ENCODE data around the gene SUGCT.

Gene SUGCT

DNA sequence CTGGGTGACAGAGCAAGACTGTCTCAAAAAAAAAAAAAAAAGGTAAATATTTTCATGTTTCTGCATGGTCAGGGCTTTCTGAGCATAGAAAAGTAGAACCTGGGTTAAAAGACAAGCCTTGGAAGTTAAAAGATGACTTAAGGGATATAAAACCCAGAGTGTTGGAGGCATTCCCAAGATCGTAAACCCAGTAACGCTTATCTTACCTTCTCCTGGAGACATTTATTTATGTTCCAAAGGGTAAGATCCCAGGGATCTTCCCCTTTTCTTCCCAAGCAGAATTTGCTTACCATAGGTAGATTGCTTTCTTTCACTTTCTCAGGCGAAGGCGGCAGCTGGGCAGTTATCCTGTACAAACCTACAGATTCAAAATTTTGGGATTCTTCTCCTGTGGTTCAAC is 22.2 kb downstream of the SUGCT start:
- H3K9me3 ChIP-seq (ENCODE audit: insufficient read depth, low read depth, low read length): no peaks in the 10 kb centered on the region
- no peak overlapping the region for H3K4me3 ChIP-seq (ENCODE audit: low read length, poor library complexity, severe bottlenecking)
- no peak overlapping the region for H3K9ac ChIP-seq (ENCODE audit: low read depth, low read length, poor library complexity, severe bottlenecking)
- H3F3A ChIP-seq (ENCODE audit: low read depth): no peaks in the 10 kb centered on the region
- no peaks in the 10 kb centered on the region for H3K36me3 ChIP-seq (ENCODE audit: insufficient read depth, low read length)
- H3K27me3 ChIP-seq (ENCODE audit: insufficient read depth, low read length, poor library complexity, severe bottlenecking): no peaks in the 10 kb centered on the region
- no peak overlapping the region for H3K4me2 ChIP-seq (ENCODE audit: low read depth, low read length, poor library complexity, severe bottlenecking)
- TF ChIP-seq, protein P1, sequence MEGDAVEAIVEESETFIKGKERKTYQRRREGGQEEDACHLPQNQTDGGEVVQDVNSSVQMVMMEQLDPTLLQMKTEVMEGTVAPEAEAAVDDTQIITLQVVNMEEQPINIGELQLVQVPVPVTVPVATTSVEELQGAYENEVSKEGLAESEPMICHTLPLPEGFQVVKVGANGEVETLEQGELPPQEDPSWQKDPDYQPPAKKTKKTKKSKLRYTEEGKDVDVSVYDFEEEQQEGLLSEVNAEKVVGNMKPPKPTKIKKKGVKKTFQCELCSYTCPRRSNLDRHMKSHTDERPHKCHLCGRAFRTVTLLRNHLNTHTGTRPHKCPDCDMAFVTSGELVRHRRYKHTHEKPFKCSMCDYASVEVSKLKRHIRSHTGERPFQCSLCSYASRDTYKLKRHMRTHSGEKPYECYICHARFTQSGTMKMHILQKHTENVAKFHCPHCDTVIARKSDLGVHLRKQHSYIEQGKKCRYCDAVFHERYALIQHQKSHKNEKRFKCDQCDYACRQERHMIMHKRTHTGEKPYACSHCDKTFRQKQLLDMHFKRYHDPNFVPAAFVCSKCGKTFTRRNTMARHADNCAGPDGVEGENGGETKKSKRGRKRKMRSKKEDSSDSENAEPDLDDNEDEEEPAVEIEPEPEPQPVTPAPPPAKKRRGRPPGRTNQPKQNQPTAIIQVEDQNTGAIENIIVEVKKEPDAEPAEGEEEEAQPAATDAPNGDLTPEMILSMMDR (conservative IDR thresholded peaks at IDR 0.05; ENCODE audit: low read length): no peak
- TF ChIP-seq EZH2phosphoT487 (IDR thresholded peaks at IDR 0.05; ENCODE audit: borderline replicate concordance): no peak
- H4K20me1 ChIP-seq (ENCODE audit: insufficient read depth, low read length, poor library complexity, severe bottlenecking): no peaks in the 10 kb centered on the region
- H3K4me1 ChIP-seq (ENCODE audit: insufficient read depth, low read length, poor library complexity, severe bottlenecking): no peaks in the 10 kb centered on the region
- H3K79me2 ChIP-seq (ENCODE audit: insufficient read depth, low read length): no peaks in the 10 kb centered on the region
- no peak overlapping the region for H2AFZ ChIP-seq (ENCODE audit: low read length)
- no peaks in the 10 kb centered on the region for H3K9me2 ChIP-seq (replicated peaks; ENCODE audit: low read depth, low read length)

DNA sequence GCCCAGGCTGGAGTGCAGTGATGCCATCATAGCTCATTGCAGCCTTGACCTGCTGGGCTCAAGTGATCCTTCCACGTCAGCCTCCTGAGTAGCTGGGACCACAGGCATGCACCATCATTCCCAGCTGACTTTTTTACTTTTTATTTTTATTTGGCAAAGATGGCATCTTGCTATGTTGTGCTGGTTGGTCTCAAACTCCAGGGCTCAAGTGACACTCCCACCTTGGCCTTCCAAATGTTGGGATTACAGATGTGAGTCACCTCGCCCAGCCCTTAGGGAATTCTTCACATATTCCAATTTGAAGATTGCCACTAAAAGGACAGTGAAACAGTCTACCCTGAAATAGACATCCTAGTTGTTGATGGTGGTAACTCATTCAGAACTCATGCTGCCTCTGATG is 27.7 kb downstream of the SUGCT start:
- Histone ChIP-seq H3K27me3 (ENCODE audit: insufficient read depth, low read length, poor library complexity, severe bottlenecking) (no peaks in the 10 kb centered on the region), H3K4me3 (ENCODE audit: low read length, poor library complexity, severe bottlenecking) (no peak overlapping the region), H3K9ac (ENCODE audit: low read depth, low read length, poor library complexity, severe bottlenecking) (no peak overlapping the region), H3K9me3 (ENCODE audit: insufficient read depth, low read depth, low read length) (no peaks in the 10 kb centered on the region), H3K79me2 (ENCODE audit: insufficient read depth, low read length) (no peaks in the 10 kb centered on the region), H4K20me1 (ENCODE audit: insufficient read depth, low read length, poor library complexity, severe bottlenecking) (no peaks in the 10 kb centered on the region), H3K36me3 (ENCODE audit: insufficient read depth, low read length) (no peaks in the 10 kb centered on the region), H3K4me2 (ENCODE audit: low read depth, low read length, poor library complexity, severe bottlenecking) (no peak overlapping the region), H2AFZ (ENCODE audit: low read length) (no peak overlapping the region), H3K9me2 (replicated peaks; ENCODE audit: low read depth, low read length) (no peaks in the 10 kb centered on the region), H3F3A (ENCODE audit: low read depth) (no peaks in the 10 kb centered on the region), H3K4me1 (ENCODE audit: insufficient read depth, low read length, poor library complexity, severe bottlenecking) (no peaks in the 10 kb centered on the region)
- TF ChIP-seq, protein P1 (conservative IDR thresholded peaks at IDR 0.05; ENCODE audit: low read length): no peak
- TF ChIP-seq EZH2phosphoT487 (IDR thresholded peaks at IDR 0.05; ENCODE audit: borderline replicate concordance): no peak

DNA sequence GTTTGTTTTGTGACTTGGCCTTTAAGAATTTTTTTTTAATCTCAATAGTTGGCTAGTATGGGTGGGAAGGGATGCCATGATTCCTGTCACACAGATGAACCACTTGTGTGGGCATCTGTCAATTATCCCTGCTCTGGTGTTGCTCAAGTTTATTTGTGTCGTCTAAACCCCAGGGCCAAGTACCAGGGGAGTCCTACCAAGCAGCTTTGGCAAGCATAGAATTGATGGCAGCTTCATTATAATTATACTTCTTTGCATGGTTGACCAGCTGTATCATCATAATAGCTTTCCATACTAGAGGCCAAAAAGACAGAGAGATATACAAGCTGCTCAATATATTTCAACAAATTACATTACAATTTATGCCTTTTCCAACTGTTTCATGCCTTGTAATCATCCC is 30.4 kb downstream of the SUGCT start:
- Histone ChIP-seq H3K4me1 (ENCODE audit: insufficient read depth, low read length, poor library complexity, severe bottlenecking) (no peaks in the 10 kb centered on the region), H3K4me3 (ENCODE audit: low read length, poor library complexity, severe bottlenecking) (no peak overlapping the region), H3K9ac (ENCODE audit: low read depth, low read length, poor library complexity, severe bottlenecking) (no peak overlapping the region), H3K79me2 (ENCODE audit: insufficient read depth, low read length) (no peaks in the 10 kb centered on the region), H4K20me1 (ENCODE audit: insufficient read depth, low read length, poor library complexity, severe bottlenecking) (no peaks in the 10 kb centered on the region), H3K36me3 (ENCODE audit: insufficient read depth, low read length) (no peaks in the 10 kb centered on the region), H3K4me2 (ENCODE audit: low read depth, low read length, poor library complexity, severe bottlenecking) (no peak overlapping the region), H3K9me2 (replicated peaks; ENCODE audit: low read depth, low read length) (no peaks in the 10 kb centered on the region), H2AFZ (ENCODE audit: low read length) (no peak overlapping the region), H3F3A (ENCODE audit: low read depth) (no peaks in the 10 kb centered on the region), H3K9me3 (ENCODE audit: insufficient read depth, low read depth, low read length) (no peaks in the 10 kb centered on the region), H3K27me3 (ENCODE audit: insufficient read depth, low read length, poor library complexity, severe bottlenecking) (no peaks in the 10 kb centered on the region)
- no peak for TF ChIP-seq EZH2phosphoT487 (IDR thresholded peaks at IDR 0.05; ENCODE audit: borderline replicate concordance)
- TF ChIP-seq, protein P1 (conservative IDR thresholded peaks at IDR 0.05; ENCODE audit: low read length): no peak
